ENCODE results near the gene FLYWCH2.

FLYWCH2 gene

GRCh38 chr16:2839650-2840450 is 43.2 kb upstream of the FLYWCH2 start:
- DNase-seq (ENCODE audit: extremely low read depth, low read depth) = no peak

GRCh38 chr16:2840914-2841313 is 42.1 kb upstream of the FLYWCH2 start:
- no peak for DNase-seq (ENCODE audit: extremely low read depth, low read depth)
- TF ChIP-seq, protein P1, sequence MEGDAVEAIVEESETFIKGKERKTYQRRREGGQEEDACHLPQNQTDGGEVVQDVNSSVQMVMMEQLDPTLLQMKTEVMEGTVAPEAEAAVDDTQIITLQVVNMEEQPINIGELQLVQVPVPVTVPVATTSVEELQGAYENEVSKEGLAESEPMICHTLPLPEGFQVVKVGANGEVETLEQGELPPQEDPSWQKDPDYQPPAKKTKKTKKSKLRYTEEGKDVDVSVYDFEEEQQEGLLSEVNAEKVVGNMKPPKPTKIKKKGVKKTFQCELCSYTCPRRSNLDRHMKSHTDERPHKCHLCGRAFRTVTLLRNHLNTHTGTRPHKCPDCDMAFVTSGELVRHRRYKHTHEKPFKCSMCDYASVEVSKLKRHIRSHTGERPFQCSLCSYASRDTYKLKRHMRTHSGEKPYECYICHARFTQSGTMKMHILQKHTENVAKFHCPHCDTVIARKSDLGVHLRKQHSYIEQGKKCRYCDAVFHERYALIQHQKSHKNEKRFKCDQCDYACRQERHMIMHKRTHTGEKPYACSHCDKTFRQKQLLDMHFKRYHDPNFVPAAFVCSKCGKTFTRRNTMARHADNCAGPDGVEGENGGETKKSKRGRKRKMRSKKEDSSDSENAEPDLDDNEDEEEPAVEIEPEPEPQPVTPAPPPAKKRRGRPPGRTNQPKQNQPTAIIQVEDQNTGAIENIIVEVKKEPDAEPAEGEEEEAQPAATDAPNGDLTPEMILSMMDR (IDR thresholded peaks at IDR 0.05; ENCODE audit: low read depth, low read length, missing control alignments) = no peak
- no peak overlapping the region for H3K4me3 ChIP-seq (replicated peaks; ENCODE audit: low read depth, low read length)

More at GRCh38 chr16:2839650-2840450, 43.2 kb upstream of the FLYWCH2 start:
- TF ChIP-seq, protein P1 (IDR thresholded peaks at IDR 0.05; ENCODE audit: low read depth, low read length, missing control alignments) = no peak
- no peak overlapping the region for H3K4me3 ChIP-seq (replicated peaks; ENCODE audit: low read depth, low read length)

DNA sequence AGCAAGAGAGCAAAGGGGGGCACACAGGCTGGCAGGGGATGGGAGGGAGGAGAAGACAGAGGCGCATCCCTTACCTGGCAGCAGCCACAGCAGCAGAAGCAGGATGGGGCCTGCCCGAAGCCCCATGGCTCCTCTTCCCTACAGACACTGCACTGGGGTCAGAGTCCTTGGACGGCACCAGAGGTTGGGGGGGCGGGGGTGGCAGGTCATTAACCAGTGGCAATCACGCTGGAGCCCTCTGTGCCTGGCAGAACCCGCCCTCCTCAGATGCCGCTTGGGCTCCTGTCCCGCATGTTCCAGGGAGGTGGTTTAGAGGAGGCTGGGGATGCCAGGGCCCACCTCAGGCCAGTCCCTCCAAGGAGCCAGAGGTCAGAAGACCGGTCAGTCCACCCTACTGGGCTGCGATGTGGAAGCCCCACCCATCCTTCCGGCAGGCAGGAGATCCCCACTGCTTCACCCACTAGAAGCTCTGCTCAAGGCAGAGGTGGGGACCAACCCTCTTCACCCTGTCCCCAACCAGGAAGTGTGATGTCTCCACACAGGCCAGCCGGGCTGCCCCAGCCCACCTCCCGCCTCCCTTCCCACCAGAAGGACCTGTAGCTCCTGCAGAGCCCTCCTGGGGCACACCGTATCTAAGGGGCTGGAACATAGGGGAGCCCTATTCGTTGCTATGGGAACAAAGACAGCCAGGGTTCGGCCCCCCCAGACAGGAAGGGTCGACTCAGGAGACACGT is 41.2 kb upstream of the FLYWCH2 start:
- no peak for DNase-seq (ENCODE audit: extremely low read depth, low read depth)
- no peak overlapping the region for H3K4me3 ChIP-seq (replicated peaks; ENCODE audit: low read depth, low read length)
- TF ChIP-seq, protein P1 (IDR thresholded peaks at IDR 0.05; ENCODE audit: low read depth, low read length, missing control alignments) = no peak

- TF ChIP-seq, protein P1 (IDR thresholded peaks at IDR 0.05; ENCODE audit: low read depth, low read length, missing control alignments) = peak; percentile 75
- H3K4me3 ChIP-seq (replicated peaks; ENCODE audit: low read depth, low read length) = no peak overlapping the region
- DNase-seq (ENCODE audit: extremely low read depth, low read depth) = no peak
Observed at GRCh38 chr16:2842340-2843000, 40.5 kb upstream of the FLYWCH2 start.

GRCh38 chr16:2843526-2843925 is 39.5 kb upstream of the FLYWCH2 start:
- TF ChIP-seq, protein P1 (IDR thresholded peaks at IDR 0.05; ENCODE audit: low read depth, low read length, missing control alignments) = no peak

GRCh38 chr16:2845116-2845515 is 37.9 kb upstream of the FLYWCH2 start:
- TF ChIP-seq, protein P1 (IDR thresholded peaks at IDR 0.05; ENCODE audit: low read depth, low read length, missing control alignments) = no peak
- H3K4me3 ChIP-seq (replicated peaks; ENCODE audit: low read depth, low read length) = no peak overlapping the region
- DNase-seq (ENCODE audit: extremely low read depth, low read depth) = no peak

More at GRCh38 chr16:2843526-2843925, 39.5 kb upstream of the FLYWCH2 start:
- no peak for DNase-seq (ENCODE audit: extremely low read depth, low read depth)
- no peak overlapping the region for H3K4me3 ChIP-seq (replicated peaks; ENCODE audit: low read depth, low read length)

Data from HFF-Myc (cell line).